Measurements from ENCODE around the gene TNS1.

Gene TNS1

DNA sequence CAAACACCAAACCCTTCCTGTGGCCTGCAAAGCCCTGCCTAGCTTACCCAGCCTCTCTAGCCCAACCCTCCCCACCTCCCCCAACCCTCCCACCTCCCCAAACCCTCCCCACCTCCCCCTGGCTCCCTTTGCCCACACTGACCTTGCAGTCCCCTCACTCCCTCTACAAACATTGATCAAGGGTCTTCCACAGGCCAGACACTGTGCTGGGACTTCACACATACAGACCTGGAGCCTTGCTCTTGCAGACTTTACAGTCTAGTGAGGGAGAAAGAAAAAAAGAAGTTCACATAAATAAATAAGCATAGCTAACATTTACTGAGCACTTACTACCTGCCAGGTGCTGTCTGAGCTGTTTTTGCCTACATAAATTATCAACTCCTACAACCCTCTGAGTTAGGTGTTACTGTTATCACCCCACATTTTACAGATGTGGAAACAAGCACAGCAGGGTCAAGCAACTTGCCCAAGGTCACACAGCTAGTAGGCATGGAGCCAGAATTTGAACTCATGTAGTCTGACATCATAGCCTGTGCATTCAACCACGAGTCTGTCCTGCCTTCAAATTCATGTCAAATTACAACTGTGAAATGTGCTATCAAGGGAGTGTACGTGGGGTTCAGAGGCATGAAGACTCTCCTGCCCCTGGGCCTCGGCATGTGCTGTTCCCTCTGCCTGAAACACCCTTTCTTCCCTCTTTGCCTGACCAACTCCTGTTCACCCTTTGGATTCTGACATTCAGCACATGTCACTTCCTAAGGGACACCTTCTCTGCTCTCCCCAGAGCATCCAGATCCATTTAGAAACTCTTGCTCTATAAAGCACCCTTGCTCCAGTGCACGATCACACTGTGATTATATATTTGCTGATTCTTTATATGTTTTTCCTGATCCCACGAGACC lies 209.9 kb downstream of the TNS1 start:
- no peak for TF ChIP-seq EZH2 (IDR thresholded peaks at IDR 0.05)
- no peak for TF ChIP-seq FOXP2 (optimal IDR thresholded peaks at IDR 0.05; ENCODE audit: control extremely low read depth, extremely low read length, insufficient read depth)
- TF ChIP-seq POLR2AphosphoS5 (IDR thresholded peaks at IDR 0.05; ENCODE audit: borderline replicate concordance, low read depth, low read length), result no peak
- no peak for DNase-seq (ENCODE audit: low read depth, low spot score)
- H3K27ac ChIP-seq, result no peak overlapping the region
- no peaks in the 10 kb centered on the region for H3K9me3 ChIP-seq (ENCODE audit: low read depth, low read length)
- H3K9ac ChIP-seq (ENCODE audit: insufficient read length), result no peak overlapping the region
- no peak overlapping the region for H3K4me3 ChIP-seq
- H3K36me3 ChIP-seq (ENCODE audit: insufficient read depth, low read length), result no peaks in the 10 kb centered on the region

DNA sequence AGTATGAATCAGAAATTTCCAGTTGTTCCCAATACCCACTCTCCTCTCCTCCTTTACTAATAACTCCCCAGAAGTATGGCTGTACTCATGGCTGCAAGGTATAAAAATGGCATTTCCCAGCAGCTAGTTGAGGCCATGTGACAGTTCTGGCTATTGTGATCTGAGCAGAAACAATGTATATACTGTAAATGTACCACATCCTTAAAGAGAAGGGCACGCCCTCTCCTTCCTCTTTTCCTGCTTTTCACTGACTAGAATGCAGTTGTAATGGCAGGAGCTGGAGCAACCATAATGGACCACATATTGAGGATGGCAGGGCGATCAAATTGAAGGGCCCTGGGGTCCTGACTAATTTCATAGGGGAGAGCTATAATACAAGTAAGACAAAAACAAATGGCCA lies 211.2 kb downstream of the TNS1 start:
- no peak overlapping the region for H3K4me3 ChIP-seq
- TF ChIP-seq EZH2 (IDR thresholded peaks at IDR 0.05) (no peak), POLR2AphosphoS5 (IDR thresholded peaks at IDR 0.05; ENCODE audit: borderline replicate concordance, low read depth, low read length) (no peak), FOXP2 (optimal IDR thresholded peaks at IDR 0.05; ENCODE audit: control extremely low read depth, extremely low read length, insufficient read depth) (no peak)
- no peak overlapping the region for H3K9ac ChIP-seq (ENCODE audit: insufficient read length)

DNA sequence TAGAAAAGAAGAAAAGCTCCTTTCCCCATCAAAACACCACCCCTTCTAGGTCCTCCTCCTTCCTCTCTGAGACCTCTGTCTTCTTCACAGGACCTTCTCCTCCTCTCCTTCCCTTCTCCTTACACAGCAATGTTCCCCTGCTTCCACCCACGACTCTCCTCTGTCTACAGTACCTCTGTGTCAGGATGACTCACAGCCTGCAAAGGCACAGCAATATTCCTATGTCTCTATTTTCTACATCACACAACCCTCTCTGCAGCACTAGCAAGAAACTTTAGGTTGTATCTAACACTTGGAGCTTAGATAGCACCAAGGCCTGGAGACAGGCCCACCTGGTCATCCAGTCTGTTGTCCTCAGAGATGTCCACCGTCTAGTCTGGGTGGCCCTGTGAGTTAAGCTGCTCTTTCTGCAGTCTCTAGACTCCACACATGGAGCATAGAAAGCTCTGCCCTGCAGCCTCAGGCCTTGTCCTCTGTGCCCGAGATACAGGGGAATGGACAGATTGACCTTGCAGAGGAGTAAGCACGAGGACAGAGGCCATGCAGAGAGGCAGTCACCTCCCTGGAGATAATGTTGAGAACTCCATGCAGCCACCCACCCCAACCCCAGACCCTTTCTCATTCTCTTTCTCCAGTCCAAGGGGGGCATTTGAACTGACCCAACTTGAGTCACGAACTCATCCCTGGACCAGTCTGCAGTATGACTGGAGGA lies 212.0 kb downstream of the TNS1 start:
- no peak for DNase-seq (ENCODE audit: low read depth, low spot score)
- Histone ChIP-seq H3K9me3 (ENCODE audit: low read depth, low read length) (no peaks in the 10 kb centered on the region), H3K4me3 (no peak overlapping the region), H3K27ac (0 out of 2 replicates have a peak overlapping the region, but pooled peaks have one; percentile 13), H3K9ac (ENCODE audit: insufficient read length) (no peak overlapping the region), H3K36me3 (ENCODE audit: insufficient read depth, low read length) (no peaks in the 10 kb centered on the region)
- TF ChIP-seq FOXP2 (optimal IDR thresholded peaks at IDR 0.05; ENCODE audit: control extremely low read depth, extremely low read length, insufficient read depth), result no peak
- no peak for TF ChIP-seq EZH2 (IDR thresholded peaks at IDR 0.05)
- TF ChIP-seq POLR2AphosphoS5 (IDR thresholded peaks at IDR 0.05; ENCODE audit: borderline replicate concordance, low read depth, low read length), result no peak

More for the DNA sequence above, 211.2 kb downstream of the TNS1 start:
- no peak for DNase-seq (ENCODE audit: low read depth, low spot score)
- Histone ChIP-seq H3K9me3 (ENCODE audit: low read depth, low read length) (no peaks in the 10 kb centered on the region), H3K27ac (no peak overlapping the region), H3K36me3 (ENCODE audit: insufficient read depth, low read length) (no peaks in the 10 kb centered on the region)

DNA sequence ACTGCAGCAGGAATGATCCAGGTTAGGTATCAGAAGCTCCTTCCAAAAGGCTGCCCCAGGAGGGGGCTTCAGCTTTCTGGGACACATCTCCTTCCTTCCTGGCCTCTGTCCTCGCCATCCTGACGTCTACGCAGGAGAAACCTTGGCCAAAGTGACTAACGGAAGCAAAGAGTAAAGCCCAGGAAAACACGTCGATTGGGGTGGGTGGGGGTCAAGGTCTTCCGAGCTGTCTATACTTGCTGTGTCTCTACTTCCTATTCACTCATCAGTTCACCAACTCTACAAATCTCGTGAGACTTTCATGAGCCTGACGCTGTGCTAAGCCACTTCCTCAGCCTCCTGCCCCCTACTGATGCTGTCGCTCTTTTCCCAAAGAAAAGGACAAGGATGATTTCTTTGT lies 212.6 kb downstream of the TNS1 start:
- Histone ChIP-seq H3K27ac (0 out of 2 replicates have a peak overlapping the region, but pooled peaks have one; percentile 13), H3K9ac (ENCODE audit: insufficient read length) (no peak overlapping the region), H3K4me3 (no peak overlapping the region), H3K36me3 (ENCODE audit: insufficient read depth, low read length) (no peaks in the 10 kb centered on the region), H3K9me3 (ENCODE audit: low read depth, low read length) (no peaks in the 10 kb centered on the region)
- TF ChIP-seq EZH2 (IDR thresholded peaks at IDR 0.05) (no peak), FOXP2 (optimal IDR thresholded peaks at IDR 0.05; ENCODE audit: control extremely low read depth, extremely low read length, insufficient read depth) (no peak), POLR2AphosphoS5 (IDR thresholded peaks at IDR 0.05; ENCODE audit: borderline replicate concordance, low read depth, low read length) (no peak)
- no peak for DNase-seq (ENCODE audit: low read depth, low spot score)

DNA sequence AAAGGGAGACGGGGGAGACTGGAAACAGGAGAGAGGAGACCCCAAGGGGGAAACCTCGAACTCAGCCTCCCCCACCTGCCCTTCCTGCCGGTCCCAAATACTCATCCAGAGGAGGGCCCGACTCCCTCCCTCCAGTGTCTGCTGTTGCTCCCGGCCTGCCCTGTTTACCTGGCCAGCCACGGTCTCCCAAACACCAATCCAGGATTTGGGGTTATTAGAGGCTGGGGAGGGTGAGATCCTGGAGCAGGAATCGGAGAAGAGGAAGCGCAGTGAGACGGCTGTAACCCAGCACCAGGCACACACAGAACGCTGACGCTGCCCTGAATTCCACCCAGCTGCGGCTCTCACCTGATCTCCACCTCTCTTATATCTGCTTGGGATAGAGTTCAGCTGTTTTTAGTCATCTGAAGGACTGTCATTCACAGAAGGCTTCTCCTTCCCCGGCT lies 213.0 kb downstream of the TNS1 start:
- TF ChIP-seq EZH2 (IDR thresholded peaks at IDR 0.05), result no peak
- no peak for TF ChIP-seq FOXP2 (optimal IDR thresholded peaks at IDR 0.05; ENCODE audit: control extremely low read depth, extremely low read length, insufficient read depth)
- TF ChIP-seq POLR2AphosphoS5 (IDR thresholded peaks at IDR 0.05; ENCODE audit: borderline replicate concordance, low read depth, low read length), result no peak
- no peak for DNase-seq (ENCODE audit: low read depth, low spot score)
- no peak overlapping the region for H3K4me3 ChIP-seq
- H3K36me3 ChIP-seq (ENCODE audit: insufficient read depth, low read length), result no peaks in the 10 kb centered on the region
- no peak overlapping the region for H3K9ac ChIP-seq (ENCODE audit: insufficient read length)
- H3K27ac ChIP-seq, result no peak overlapping the region
- H3K9me3 ChIP-seq (ENCODE audit: low read depth, low read length), result no peaks in the 10 kb centered on the region

DNA sequence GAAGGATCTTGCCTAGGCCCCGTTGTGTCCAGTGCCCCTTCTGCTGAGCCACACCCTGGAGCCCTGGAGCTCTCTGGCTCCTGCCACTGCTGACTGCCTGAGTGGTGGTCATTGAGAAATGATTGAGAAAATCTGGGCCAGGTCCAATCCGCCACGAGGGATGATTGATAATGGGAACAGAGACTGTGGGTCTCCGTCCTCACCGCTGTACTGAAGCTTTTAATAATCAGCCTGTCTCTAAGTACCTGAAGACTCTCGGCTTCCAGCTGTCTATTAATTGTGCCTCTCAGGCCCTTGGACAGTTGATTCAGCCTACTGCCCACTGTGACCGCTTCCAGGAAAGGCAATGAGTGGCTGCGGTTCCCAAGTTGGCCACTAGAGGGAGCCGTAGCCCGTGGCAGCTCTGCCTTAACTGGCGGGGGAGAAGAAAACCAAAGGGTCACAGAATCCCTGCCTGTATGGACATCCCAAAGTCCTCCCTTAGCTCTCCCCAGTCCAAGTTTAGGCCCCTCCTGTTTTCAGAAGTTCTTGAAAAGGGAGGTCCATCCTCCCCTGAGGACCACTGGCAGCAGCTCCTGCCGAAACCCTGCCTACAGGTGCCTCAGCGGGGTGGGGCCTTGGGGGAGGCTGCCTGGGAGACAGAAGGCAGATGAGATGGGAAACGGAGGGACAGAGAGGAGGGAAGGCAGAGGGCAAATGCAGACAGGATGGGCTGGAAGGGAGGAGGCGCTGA lies 213.6 kb downstream of the TNS1 start:
- Histone ChIP-seq H3K36me3 (ENCODE audit: insufficient read depth, low read length) (no peaks in the 10 kb centered on the region), H3K4me3 (no peak overlapping the region), H3K27ac (no peak overlapping the region), H3K9me3 (ENCODE audit: low read depth, low read length) (no peaks in the 10 kb centered on the region), H3K9ac (ENCODE audit: insufficient read length) (no peak overlapping the region)
- TF ChIP-seq EZH2 (IDR thresholded peaks at IDR 0.05), result no peak
- no peak for TF ChIP-seq FOXP2 (optimal IDR thresholded peaks at IDR 0.05; ENCODE audit: control extremely low read depth, extremely low read length, insufficient read depth)
- TF ChIP-seq POLR2AphosphoS5 (IDR thresholded peaks at IDR 0.05; ENCODE audit: borderline replicate concordance, low read depth, low read length), result no peak
- no peak for DNase-seq (ENCODE audit: low read depth, low spot score)

DNA sequence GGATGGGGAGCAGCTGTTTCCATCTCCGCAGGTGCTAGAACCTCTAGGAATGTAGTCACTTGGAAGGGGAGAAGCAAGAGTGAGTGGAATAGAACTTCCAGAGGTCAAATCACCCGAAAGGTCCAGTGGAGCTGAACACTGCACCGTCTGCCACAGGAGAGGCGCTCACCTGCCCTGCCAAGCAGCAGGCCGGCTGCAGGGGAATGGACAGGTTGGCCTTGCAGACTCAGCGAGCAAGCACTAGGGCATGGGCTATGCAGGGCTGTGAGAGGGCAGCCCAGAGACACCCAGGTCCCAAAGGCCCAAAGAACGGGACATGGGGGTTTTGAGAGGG lies 214.2 kb downstream of the TNS1 start:
- H3K36me3 ChIP-seq (ENCODE audit: insufficient read depth, low read length), result no peaks in the 10 kb centered on the region
- H3K27ac ChIP-seq, result no peak overlapping the region
- H3K4me3 ChIP-seq, result no peak overlapping the region
- no peak for DNase-seq (ENCODE audit: low read depth, low spot score)
- H3K9me3 ChIP-seq (ENCODE audit: low read depth, low read length), result no peaks in the 10 kb centered on the region
- TF ChIP-seq POLR2AphosphoS5 (IDR thresholded peaks at IDR 0.05; ENCODE audit: borderline replicate concordance, low read depth, low read length), result no peak
- TF ChIP-seq FOXP2 (optimal IDR thresholded peaks at IDR 0.05; ENCODE audit: control extremely low read depth, extremely low read length, insufficient read depth), result no peak
- TF ChIP-seq EZH2 (IDR thresholded peaks at IDR 0.05), result no peak
- no peak overlapping the region for H3K9ac ChIP-seq (ENCODE audit: insufficient read length)

Data from SK-N-MC (cell line).